NT2/D1 (cell line): ENCODE results near the gene RTRAF.

Experiments
- DNase-seq: peaks from one replicate; pipeline ENCODE4 v3.0.0-alpha.2; 2011; ENCODE audit warnings: low read depth, low spot score
- H3K27me3 ChIP-seq: 2 replicates; pipeline ENCODE4 v1.6.0; 2011; ENCODE audit warnings: mild to moderate bottlenecking; ENCODE audit not compliant: insufficient read length, insufficient read depth
- H3K36me3 ChIP-seq: 2 replicates; pipeline ENCODE4 v1.6.1; 2011; ENCODE audit warnings: mild to moderate bottlenecking, low read length, mixed read lengths; ENCODE audit not compliant: insufficient read depth, insufficient read length
- H3K4me1 ChIP-seq: 2 replicates; pipeline ENCODE4 v1.5.1; 2011; ENCODE audit not compliant: insufficient read depth, insufficient read length
- H3K4me3 ChIP-seq: 2 replicates; pipeline ENCODE4 v1.5.1; 2011; ENCODE audit warnings: low read depth; ENCODE audit not compliant: insufficient read length
- H3K9ac ChIP-seq: 2 replicates; pipeline ENCODE4 v1.6.0; 2011; ENCODE audit warnings: low read depth; ENCODE audit not compliant: insufficient read length
- H3K9me3 ChIP-seq: 2 replicates; pipeline ENCODE4 v1.5.1; 2011; ENCODE audit warnings: mild to moderate bottlenecking, low read length; ENCODE audit not compliant: insufficient read depth
- SUZ12 ChIP-seq: IDR thresholded peaks from 2 replicates; pipeline ENCODE4 v1.6.1; 2011; ENCODE audit not compliant: insufficient read length, insufficient read depth; ENCODE audit errors: extremely low read depth
- YY1 ChIP-seq: IDR thresholded peaks from 2 replicates; pipeline ENCODE4 v1.6.1; 2011; ENCODE audit not compliant: insufficient read length, insufficient read depth
- ZNF274 ChIP-seq: IDR thresholded peaks from 2 replicates; pipeline ENCODE4 v1.6.1; 2011; ENCODE audit warnings: mild to moderate bottlenecking, low read depth, low read length

Gene RTRAF

DNA sequence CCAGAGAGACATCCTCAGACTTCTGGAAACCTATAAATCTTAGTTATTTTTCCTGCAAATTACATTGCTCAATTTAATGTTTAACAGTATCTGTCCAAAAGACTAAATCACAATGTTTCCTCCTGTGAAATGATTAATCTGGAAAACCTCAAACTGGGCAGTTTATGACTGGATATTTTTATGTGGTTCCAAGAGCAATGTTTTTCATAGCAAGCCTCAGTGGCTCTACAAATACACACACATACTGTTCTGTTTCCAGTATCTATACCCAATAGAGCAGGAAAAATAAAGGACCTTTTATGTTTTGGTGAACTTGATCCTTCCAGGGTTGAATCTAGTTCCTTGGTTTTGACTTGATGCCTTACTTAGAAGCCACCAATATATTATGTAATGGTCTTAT, 70.3 kb downstream of the RTRAF start:
- no peaks in the 10 kb centered on the region for H3K27me3 ChIP-seq
- TF ChIP-seq SUZ12 (no peak), ZNF274 (no peak), YY1 (no peak)
- no peaks in the 10 kb centered on the region for H3K36me3 ChIP-seq
- H3K9me3 ChIP-seq: no peaks in the 10 kb centered on the region
- no peak for DNase-seq
- no peak overlapping the region for H3K9ac ChIP-seq
- no peak overlapping the region for H3K4me3 ChIP-seq
- H3K4me1 ChIP-seq: no peaks in the 10 kb centered on the region

DNA sequence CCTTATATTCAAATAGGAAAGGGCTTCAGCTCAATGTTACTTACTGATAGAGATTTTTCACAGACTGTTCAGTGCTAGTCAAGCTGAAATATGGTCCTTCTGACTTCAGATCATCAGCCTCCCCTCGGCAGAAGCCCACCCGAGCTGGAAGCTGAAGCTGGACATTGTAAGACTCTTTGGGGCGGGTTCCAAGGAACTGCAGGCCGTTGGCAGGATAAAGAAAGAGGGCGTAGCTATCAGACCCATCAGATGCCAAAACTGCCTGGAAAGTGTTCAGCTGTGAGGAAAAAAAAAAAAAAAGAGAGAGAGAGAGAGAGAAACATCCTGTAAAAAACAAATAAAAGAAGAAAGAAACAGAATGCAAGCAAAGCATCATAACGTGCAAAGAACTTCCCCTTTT, 70.7 kb downstream of the RTRAF start:
- Histone ChIP-seq H3K27me3 (no peaks in the 10 kb centered on the region), H3K9me3 (no peaks in the 10 kb centered on the region), H3K4me1 (no peaks in the 10 kb centered on the region), H3K9ac (no peak overlapping the region), H3K4me3 (no peak overlapping the region), H3K36me3 (no peaks in the 10 kb centered on the region)
- TF ChIP-seq YY1 (no peak), SUZ12 (no peak), ZNF274 (no peak)
- no peak for DNase-seq
